HepG2 (cell line): ENCODE measurements around the gene NAV2. TPM values are rescaled to one million over a fixed set of nuclear protein-coding genes. Genes with fewer than 3 reads are reported as not detected.

ENCODE experiments used
- FOXA1 ChIP-seq, 2 experiments: fragments of 450-650 bp in 1 of 2; sonication (generic) in 1 of 2; formaldehyde crosslinking in 1 of 2; IDR thresholded peaks; 2 replicates each; pipeline versions ENCODE4 v1.4.0 to v1.6.1; 2016 to 2020; ENCODE audit warnings: missing genetic modification reagents in 1 of 2
- HNRNPL ChIP-seq: fragments of 200-400 bp; formaldehyde crosslinking; IDR thresholded peaks from 2 replicates; pipeline ENCODE4 v1.6.1; 2017; ENCODE audit warnings: mild to moderate bottlenecking, low read depth, low read length
- MIER2 ChIP-seq: IDR thresholded peaks from 2 replicates; pipeline ENCODE4 v1.6.1; 2016; ENCODE audit warnings: missing biosample characterization, missing genetic modification reagents
- RFX1 ChIP-seq: fragments of 450-650 bp; IDR thresholded peaks from 2 replicates; pipeline ENCODE4 v1.6.1; 2017
- SNAI1 ChIP-seq: sonication (generic); formaldehyde crosslinking; IDR thresholded peaks from 2 replicates; pipeline ENCODE4 v1.5.0; 2020; ENCODE audit warnings: mild to moderate bottlenecking, missing genetic modification reagents, borderline replicate concordance
- SP1 ChIP-seq, 2 experiments: fragments of 450-650 bp in 1 of 2; sonication (generic) in 1 of 2; formaldehyde crosslinking in 1 of 2; IDR thresholded peaks; 2 replicates each; pipeline versions ENCODE4 v1.4.0 to v1.6.1; 2016 to 2020; ENCODE audit warnings: missing genetic modification reagents in 1 of 2
- YEATS4 ChIP-seq: sonication (generic); formaldehyde crosslinking; IDR thresholded peaks from 2 replicates; pipeline ENCODE4 v1.4.0; 2020; ENCODE audit warnings: missing genetic modification reagents, borderline replicate concordance
- ZBTB20 ChIP-seq: sonication (generic); formaldehyde crosslinking; IDR thresholded peaks from 2 replicates; pipeline ENCODE4 v1.8.1; 2023; ENCODE audit warnings: missing genetic modification reagents, low read depth, mild to moderate bottlenecking, borderline replicate concordance
- ZNF256 ChIP-seq: sonication (generic); formaldehyde crosslinking; conservative IDR thresholded peaks from 2 replicates; pipeline ENCODE4 v1.4.0; 2020; ENCODE audit warnings: missing genetic modification reagents
- ZNF264 ChIP-seq: sonication (generic); formaldehyde crosslinking; IDR thresholded peaks from 2 replicates; pipeline ENCODE4 v1.4.0; 2020; ENCODE audit warnings: missing genetic modification reagents
- ZNF460 ChIP-seq: sonication (generic); formaldehyde crosslinking; IDR thresholded peaks from 2 replicates; pipeline ENCODE4 v1.5.1; 2020; ENCODE audit warnings: missing genetic modification reagents, mild to moderate bottlenecking, borderline replicate concordance
- ZNF839 ChIP-seq: sonication (generic); formaldehyde crosslinking; IDR thresholded peaks from 2 replicates; pipeline ENCODE4 v1.4.0; 2020; ENCODE audit warnings: missing genetic modification reagents, mild to moderate bottlenecking, borderline replicate concordance
- polyA plus RNA-seq, 8 experiments: library from polyadenylated mRNA; depleted of rRNA in 3 of 8; stranded (reverse) in 7 of 8; unstranded in 1 of 8; fragments of >200 nt; fragmentation: Illumina TruSeq in 4 of 8; extraction: Trizol in 4 of 8; gene quantifications; 2 replicates each; pipeline versions ENCODE4 v1.2.1 to v1.2.3, GENCODE V29; 2011 to 2016; ENCODE audit warnings: low read depth in 4 of 8, missing spikeins in 1 of 8, mixed read lengths in 1 of 8; ENCODE audit not compliant: insufficient read depth in 1 of 8
- total RNA-seq, 5 experiments: library from RNA; depleted of rRNA; stranded (reverse); fragments of >200 nt; fragmentation: Illumina TruSeq; extraction: Trizol; gene quantifications; 2 replicates each; pipeline ENCODE4 v1.2.3, GENCODE V29; 2016; ENCODE audit warnings: low read depth in 1 of 5
- TF ChIP-seq, protein P1 (sequence below): sonication (generic); formaldehyde crosslinking; IDR thresholded peaks from 2 replicates; pipeline ENCODE4 v1.4.0; 2020; ENCODE audit warnings: mild to moderate bottlenecking, missing genetic modification reagents, borderline replicate concordance
- TF ChIP-seq, protein P2 (sequence below): sonication (generic); formaldehyde crosslinking; IDR thresholded peaks from 2 replicates; pipeline ENCODE4 v1.4.0; 2020; ENCODE audit warnings: mild to moderate bottlenecking, low read depth, missing genetic modification reagents
- TF ChIP-seq, protein P3 (sequence below): IDR thresholded peaks from 2 replicates; pipeline ENCODE4 v1.6.1; 2016; ENCODE audit warnings: low read depth
- TF ChIP-seq, protein P4 (sequence below): sonication (generic); formaldehyde crosslinking; IDR thresholded peaks from 2 replicates; pipeline ENCODE4 v1.8.1; 2022; ENCODE audit warnings: mild to moderate bottlenecking, missing genetic modification reagents
- TF ChIP-seq, protein P5 (sequence below): sonication (generic); formaldehyde crosslinking; IDR thresholded peaks from 2 replicates; pipeline ENCODE4 v1.5.1; 2020; ENCODE audit warnings: mild to moderate bottlenecking, moderate library complexity, missing genetic modification reagents

Gene NAV2
- total and polyA plus RNA-seq, 2 of the 13 experiments (the other 11 are each of a cell fraction or from before 2014, with no cell fraction given), result 9.3 to 34.6 TPM

DNA sequence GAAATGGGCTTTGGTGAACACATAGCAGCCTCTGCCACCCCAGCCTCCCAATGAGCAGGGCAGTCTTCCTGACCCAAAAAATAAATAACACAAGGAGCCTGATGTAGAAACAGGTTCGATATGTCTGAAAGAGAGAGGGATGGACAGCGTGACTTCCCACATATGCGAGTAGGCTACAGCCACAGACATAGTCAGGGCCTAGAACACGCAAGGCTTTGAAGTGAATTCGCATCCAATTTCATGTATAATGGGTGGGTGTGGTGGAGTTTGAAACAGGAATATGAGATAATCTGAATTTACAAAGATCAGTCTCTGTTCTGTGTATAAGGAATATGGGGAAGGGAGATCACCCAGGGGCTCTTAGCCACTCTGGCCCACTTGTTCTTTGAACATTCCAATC, 373.3 kb downstream of the NAV2 start (continued):
- no peak for TF ChIP-seq FOXA1 (IDR thresholded peaks at IDR 0.05)
- TF ChIP-seq FOXA1 (CRISPR knock-in tag; IDR thresholded peaks at IDR 0.05), result no peak
- no peak for TF ChIP-seq SP1 (IDR thresholded peaks at IDR 0.05)
- TF ChIP-seq SP1 (CRISPR knock-in tag; IDR thresholded peaks at IDR 0.05), result no peak
- no peak for TF ChIP-seq SNAI1 (CRISPR knock-in tag)
- TF ChIP-seq MIER2, result no peak
- no peak for TF ChIP-seq ZNF460 (CRISPR knock-in tag)
- TF ChIP-seq, protein P1, sequence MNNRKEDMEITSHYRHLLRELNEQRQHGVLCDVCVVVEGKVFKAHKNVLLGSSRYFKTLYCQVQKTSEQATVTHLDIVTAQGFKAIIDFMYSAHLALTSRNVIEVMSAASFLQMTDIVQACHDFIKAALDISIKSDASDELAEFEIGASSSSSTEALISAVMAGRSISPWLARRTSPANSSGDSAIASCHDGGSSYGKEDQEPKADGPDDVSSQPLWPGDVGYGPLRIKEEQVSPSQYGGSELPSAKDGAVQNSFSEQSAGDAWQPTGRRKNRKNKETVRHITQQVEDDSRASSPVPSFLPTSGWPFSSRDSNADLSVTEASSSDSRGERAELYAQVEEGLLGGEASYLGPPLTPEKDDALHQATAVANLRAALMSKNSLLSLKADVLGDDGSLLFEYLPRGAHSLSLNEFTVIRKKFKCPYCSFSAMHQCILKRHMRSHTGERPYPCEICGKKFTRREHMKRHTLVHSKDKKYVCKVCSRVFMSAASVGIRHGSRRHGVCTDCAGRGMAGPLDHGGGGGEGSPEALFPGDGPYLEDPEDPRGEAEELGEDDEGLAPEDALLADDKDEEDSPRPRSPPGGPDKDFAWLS (CRISPR knock-in tag), result no peak
- TF ChIP-seq, protein P2, sequence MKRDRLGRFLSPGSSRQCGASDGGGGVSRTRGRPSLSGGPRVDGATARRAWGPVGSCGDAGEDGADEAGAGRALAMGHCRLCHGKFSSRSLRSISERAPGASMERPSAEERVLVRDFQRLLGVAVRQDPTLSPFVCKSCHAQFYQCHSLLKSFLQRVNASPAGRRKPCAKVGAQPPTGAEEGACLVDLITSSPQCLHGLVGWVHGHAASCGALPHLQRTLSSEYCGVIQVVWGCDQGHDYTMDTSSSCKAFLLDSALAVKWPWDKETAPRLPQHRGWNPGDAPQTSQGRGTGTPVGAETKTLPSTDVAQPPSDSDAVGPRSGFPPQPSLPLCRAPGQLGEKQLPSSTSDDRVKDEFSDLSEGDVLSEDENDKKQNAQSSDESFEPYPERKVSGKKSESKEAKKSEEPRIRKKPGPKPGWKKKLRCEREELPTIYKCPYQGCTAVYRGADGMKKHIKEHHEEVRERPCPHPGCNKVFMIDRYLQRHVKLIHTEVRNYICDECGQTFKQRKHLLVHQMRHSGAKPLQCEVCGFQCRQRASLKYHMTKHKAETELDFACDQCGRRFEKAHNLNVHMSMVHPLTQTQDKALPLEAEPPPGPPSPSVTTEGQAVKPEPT (CRISPR knock-in tag), result no peak
- TF ChIP-seq, protein P3, sequence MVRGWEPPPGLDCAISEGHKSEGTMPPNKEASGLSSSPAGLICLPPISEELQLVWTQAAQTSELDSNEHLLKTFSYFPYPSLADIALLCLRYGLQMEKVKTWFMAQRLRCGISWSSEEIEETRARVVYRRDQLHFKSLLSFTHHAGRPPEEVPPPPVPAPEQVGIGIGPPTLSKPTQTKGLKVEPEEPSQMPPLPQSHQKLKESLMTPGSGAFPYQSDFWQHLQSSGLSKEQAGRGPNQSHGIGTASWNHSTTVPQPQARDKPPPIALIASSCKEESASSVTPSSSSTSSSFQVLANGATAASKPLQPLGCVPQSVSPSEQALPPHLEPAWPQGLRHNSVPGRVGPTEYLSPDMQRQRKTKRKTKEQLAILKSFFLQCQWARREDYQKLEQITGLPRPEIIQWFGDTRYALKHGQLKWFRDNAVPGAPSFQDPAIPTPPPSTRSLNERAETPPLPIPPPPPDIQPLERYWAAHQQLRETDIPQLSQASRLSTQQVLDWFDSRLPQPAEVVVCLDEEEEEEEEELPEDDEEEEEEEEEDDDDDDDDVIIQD (CRISPR knock-in tag), result no peak
- no peak for TF ChIP-seq ZNF256 (CRISPR knock-in tag)
- TF ChIP-seq, protein P4, sequence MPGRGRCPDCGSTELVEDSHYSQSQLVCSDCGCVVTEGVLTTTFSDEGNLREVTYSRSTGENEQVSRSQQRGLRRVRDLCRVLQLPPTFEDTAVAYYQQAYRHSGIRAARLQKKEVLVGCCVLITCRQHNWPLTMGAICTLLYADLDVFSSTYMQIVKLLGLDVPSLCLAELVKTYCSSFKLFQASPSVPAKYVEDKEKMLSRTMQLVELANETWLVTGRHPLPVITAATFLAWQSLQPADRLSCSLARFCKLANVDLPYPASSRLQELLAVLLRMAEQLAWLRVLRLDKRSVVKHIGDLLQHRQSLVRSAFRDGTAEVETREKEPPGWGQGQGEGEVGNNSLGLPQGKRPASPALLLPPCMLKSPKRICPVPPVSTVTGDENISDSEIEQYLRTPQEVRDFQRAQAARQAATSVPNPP (CRISPR knock-in tag), result no peak
- TF ChIP-seq YEATS4 (CRISPR knock-in tag), result peak; percentile 1; the same call in 1 of the 2 replicates
- TF ChIP-seq HNRNPL, result no peak
- TF ChIP-seq ZBTB20 (CRISPR knock-in tag), result 0 out of 2 replicates have a peak, but pooled peaks have one; percentile 11
- no peak for TF ChIP-seq RFX1
- TF ChIP-seq, protein P5, sequence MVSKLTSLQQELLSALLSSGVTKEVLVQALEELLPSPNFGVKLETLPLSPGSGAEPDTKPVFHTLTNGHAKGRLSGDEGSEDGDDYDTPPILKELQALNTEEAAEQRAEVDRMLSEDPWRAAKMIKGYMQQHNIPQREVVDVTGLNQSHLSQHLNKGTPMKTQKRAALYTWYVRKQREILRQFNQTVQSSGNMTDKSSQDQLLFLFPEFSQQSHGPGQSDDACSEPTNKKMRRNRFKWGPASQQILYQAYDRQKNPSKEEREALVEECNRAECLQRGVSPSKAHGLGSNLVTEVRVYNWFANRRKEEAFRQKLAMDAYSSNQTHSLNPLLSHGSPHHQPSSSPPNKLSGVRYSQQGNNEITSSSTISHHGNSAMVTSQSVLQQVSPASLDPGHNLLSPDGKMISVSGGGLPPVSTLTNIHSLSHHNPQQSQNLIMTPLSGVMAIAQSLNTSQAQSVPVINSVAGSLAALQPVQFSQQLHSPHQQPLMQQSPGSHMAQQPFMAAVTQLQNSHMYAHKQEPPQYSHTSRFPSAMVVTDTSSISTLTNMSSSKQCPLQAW, result no peak
- TF ChIP-seq ZNF839 (CRISPR knock-in tag), result no peak
- TF ChIP-seq ZNF264, result no peak
- TF ChIP-seq, all 625 proteins: peak for 4
